Endothelial cell of umbilical vein (primary cell): Measurements from ENCODE around the gene RNASE7. TPM values are rescaled to one million over a fixed set of nuclear protein-coding genes. Genes with fewer than 3 reads are reported as not detected.

ENCODE experiments used
- BruUV-seq: library from RNA; stranded (reverse); fragments of 400-500 nt; replicated peaks from 2 replicates; lab custom pipeline; 2021; lab: Mats Ljungman, UMichigan
- CTCF ChIA-PET: fragments of 300-600, 350-600 bp; sonication (Branson Sonifier 250); formaldehyde crosslinking; loops from one replicate; lab custom pipeline; 2021; ENCODE audit warnings: antibody characterized with exemption, inconsistent platforms; lab: Charles Lee
- POLR2A ChIA-PET: fragments of 300-600, 350-600 bp; sonication (Branson Sonifier 250); formaldehyde crosslinking; loops from one replicate; lab custom pipeline; 2021; ENCODE audit warnings: antibody characterized with exemption, inconsistent platforms; lab: Charles Lee
- DNase-seq: peaks from one replicate; pipeline ENCODE4 v3.0.0-alpha.2; 2011; ENCODE audit warnings: low read depth, low spot score
- FAIRE-seq: peaks from 2 replicates; lab custom pipeline; 2011; peaks lifted over from hg19 to GRCh38; lab: Jason Lieb, UNC
- H2AFZ ChIP-seq: 2 replicates; pipeline ENCODE4 v1.6.0; 2012; ENCODE audit warnings: low read depth, low read length, control low read depth, inconsistent platforms
- H3K27ac ChIP-seq: 2 replicates; pipeline ENCODE4 v1.5.1; 2011; ENCODE audit warnings: low read depth, mild to moderate bottlenecking, control low read depth, low read length, moderate library complexity; ENCODE audit not compliant: insufficient read depth
- H3K27me3 ChIP-seq, 2 experiments: 2 replicates each; pipeline versions ENCODE4 v1.6.0 to v1.6.1; 2011; ENCODE audit warnings: low read length in 2 of 2, mixed read lengths in 1 of 2; ENCODE audit not compliant: control insufficient read depth in 2 of 2, insufficient read depth in 2 of 2
- H3K36me3 ChIP-seq, 2 experiments: 2 replicates in 1 of 2; 3 replicates in 1 of 2; pipeline ENCODE4 v1.5.1; 2011; ENCODE audit warnings: low read length in 2 of 2, mild to moderate bottlenecking in 1 of 2, moderate library complexity in 1 of 2; ENCODE audit not compliant: control insufficient read depth in 2 of 2, insufficient read depth in 2 of 2; ENCODE audit errors: extremely low read depth in 1 of 2
- H3K4me1 ChIP-seq: 3 replicates; pipeline ENCODE4 v1.5.1; 2011; ENCODE audit warnings: mild to moderate bottlenecking, low read length; ENCODE audit not compliant: control insufficient read depth, insufficient read depth; ENCODE audit errors: extremely low read depth
- H3K4me2 ChIP-seq: 2 replicates; pipeline ENCODE4 v1.6.1; 2011; ENCODE audit warnings: low read length, control low read depth, mixed read lengths; ENCODE audit not compliant: insufficient read depth
- H3K4me3 ChIP-seq, 3 experiments: fragments of 200-600 bp in 1 of 3; sonication (generic), shearing (Covaris generic) in 1 of 3; replicated peaks in 1 of 3; 2 replicates each; pipeline ENCODE4 v1.5.1; 2011 to 2016; ENCODE audit warnings: control low read depth in 3 of 3, low read length in 3 of 3, mild to moderate bottlenecking in 2 of 3, inconsistent platforms in 1 of 3, low read depth in 1 of 3, moderate library complexity in 1 of 3; ENCODE audit not compliant: insufficient read depth in 1 of 3
- H3K79me2 ChIP-seq: 2 replicates; pipeline ENCODE4 v1.6.0; 2012; ENCODE audit warnings: low read length, inconsistent platforms; ENCODE audit not compliant: control insufficient read depth, insufficient read depth
- H3K9ac ChIP-seq: replicated peaks from 2 replicates; pipeline ENCODE3; 2011; ENCODE audit warnings: low read length, control low read depth; ENCODE audit not compliant: insufficient read depth; ENCODE audit errors: extremely low read depth
- H3K9me1 ChIP-seq: replicated peaks from 3 replicates; pipeline ENCODE4 v1.6.0; 2011; ENCODE audit warnings: mild to moderate bottlenecking, low read length; ENCODE audit not compliant: control insufficient read depth, insufficient read depth; ENCODE audit errors: extremely low read depth
- H3K9me3 ChIP-seq: replicated peaks from 2 replicates; pipeline ENCODE4 v1.5.1; 2012; ENCODE audit warnings: low read length, inconsistent platforms; ENCODE audit not compliant: control insufficient read depth, insufficient read depth
- H4K20me1 ChIP-seq: replicated peaks from 2 replicates; pipeline ENCODE3; 2011; ENCODE audit warnings: mild to moderate bottlenecking, low read length; ENCODE audit not compliant: control insufficient read depth, insufficient read depth; ENCODE audit errors: extremely low read depth
- CTCF ChIP-seq, 2 donors: IDR thresholded peaks; 1 replicate in 1 of 2; 2 replicates in 1 of 2; pipeline ENCODE4 v1.5.1; 2011; ENCODE audit warnings: low read length in 2 of 2, mild to moderate bottlenecking in 2 of 2, moderate library complexity in 2 of 2, control low read depth in 1 of 2, inconsistent platforms in 1 of 2, low read depth in 1 of 2; ENCODE audit not compliant: insufficient read depth in 1 of 2; ENCODE audit errors: extremely low read depth in 1 of 2
- EZH2 ChIP-seq: IDR thresholded peaks from 2 replicates; pipeline ENCODE4 v1.6.1; 2012; ENCODE audit warnings: borderline replicate concordance, low read depth, mild to moderate bottlenecking, moderate library complexity, low read length, inconsistent platforms; ENCODE audit not compliant: severe bottlenecking
- FOS ChIP-seq: IDR thresholded peaks from 2 replicates; pipeline ENCODE4 v1.6.1; 2011; ENCODE audit warnings: mild to moderate bottlenecking, low read length, moderate library complexity, borderline replicate concordance; ENCODE audit not compliant: insufficient read depth
- GATA2 ChIP-seq: IDR thresholded peaks from 2 replicates; pipeline ENCODE4 v1.7.0; 2011; ENCODE audit warnings: low read depth, mild to moderate bottlenecking, moderate library complexity, mixed read lengths, low read length; ENCODE audit not compliant: insufficient read length, insufficient read depth
- JUN ChIP-seq: IDR thresholded peaks from 2 replicates; pipeline ENCODE4 v1.6.1; 2011; ENCODE audit warnings: borderline replicate concordance, low read depth; ENCODE audit not compliant: insufficient read length, insufficient read depth
- MAX ChIP-seq: IDR thresholded peaks from 2 replicates; pipeline ENCODE4 v1.6.1; 2011; ENCODE audit not compliant: insufficient read depth, insufficient read length
- MYC ChIP-seq: IDR thresholded peaks from one replicate; pipeline ENCODE4 v1.6.1; 2011; ENCODE audit warnings: mild to moderate bottlenecking, low read depth, low read length
- POLR2A ChIP-seq: IDR thresholded peaks from 2 replicates; pipeline ENCODE4 v1.6.1; 2012; ENCODE audit warnings: low read depth, mild to moderate bottlenecking, control low read depth, low read length
- POLR2AphosphoS5 ChIP-seq: IDR thresholded peaks from 2 replicates; pipeline ENCODE4 v1.6.1; 2012; ENCODE audit warnings: low read depth, mild to moderate bottlenecking, control low read depth, low read length, moderate library complexity; ENCODE audit not compliant: insufficient read depth
- dilution Hi-C: fragments of 300-500 bp; cut with MboI; formaldehyde crosslinking; loops from one replicate; pipeline ENCODE4 v1.15.0; 2019; ENCODE audit warnings: low sequenced_read_pairs; ENCODE audit not compliant: extremely low pct_ligation_motif_present
- intact Hi-C: fragments of 100-400 bp; cut with micrococcal nuclease; formaldehyde crosslinking; loops from one replicate; pipeline ENCODE4 v1.10.0; 2022
- polyA plus RNA-seq, 4 experiments: library from polyadenylated mRNA; depleted of rRNA in 3 of 4; stranded (reverse) in 3 of 4; unstranded in 1 of 4; fragments of >200 nt; gene quantifications; 2 replicates each; pipeline versions ENCODE4 v1.2.1 to v1.2.3, GENCODE V29; 2011 to 2012; ENCODE audit warnings: missing spikeins in 1 of 4
- total RNA-seq: library from RNA; stranded (reverse); gene quantifications from 2 replicates; pipeline ENCODE4 v1.2.3, GENCODE V29; 2021

The RNASE7 gene
- total and polyA plus RNA-seq, 2 donors (not counting 3 experiments of a cell fraction or from before 2014, with no cell fraction given) = not detected

- Histone ChIP-seq H3K9me1 (no peaks in the 10 kb centered on the region), H3K9ac (peak overlapping the region; percentile 38), H3K27ac (no peak overlapping the region), H4K20me1 (no peaks in the 10 kb centered on the region), H2AFZ (no peak overlapping the region), H3K36me3 (peaks cover 0 to 4% of the 10 kb centered on the region in 2 experiments), H3K27me3 (peaks cover 16 to 33% of the 10 kb centered on the region in 2 experiments), H3K4me2 (peak overlapping the region; percentile 24), H3K9me3 (no peaks in the 10 kb centered on the region), H3K4me1 (peaks cover 10% of the 10 kb centered on the region), H3K4me3 (no peak overlapping the region), H3K79me2 (no peaks in the 10 kb centered on the region)
- ChIA-PET POLR2A (interaction anchor here (0.6 to 1.9 kb wide), 2 partner anchors 14 to 33 kb away, joined by 4 read pairs; partner anchors contain the start of gene RNASE8), CTCF (interaction anchor here (0.6 to 3.4 kb wide), 16 partner anchors 12 to 121 kb away, joined by 3 to 49 read pairs (median 6); partner anchors contain the start of gene TMEM253)
- DNase-seq = no peak
- dilution Hi-C loops (no loop called here), intact Hi-C loops (no loop called here)
- FAIRE-seq = no peak
- no TSS peak for BruUV-seq
- no peak for TF ChIP-seq CTCF (IDR thresholded peaks at IDR 0.05; ENCODE audit: extremely low read depth in 1 of 2, insufficient read depth in 1 of 2, low read depth in 1 of 2, low read length in 2 of 2)
Measured at GRCh38 chr14:21072031-21072473, 29.9 kb downstream of the RNASE7 start.

GRCh38 chr14:21072781-21073339 is 30.7 kb downstream of the RNASE7 start:
- peaks cover 14 to 27% of the 10 kb centered on the region in 2 experiments for H3K27me3 ChIP-seq
- no peak overlapping the region for H3K4me2 ChIP-seq
- peaks cover 10% of the 10 kb centered on the region for H3K4me1 ChIP-seq
- H3K9me3 ChIP-seq = no peaks in the 10 kb centered on the region
- no peaks in the 10 kb centered on the region for H3K9me1 ChIP-seq
- H3K79me2 ChIP-seq = no peaks in the 10 kb centered on the region
- no peak overlapping the region for H3K9ac ChIP-seq
- DNase-seq = no peak
- H3K4me3 ChIP-seq = no peak overlapping the region
- CTCF ChIA-PET = interaction anchor here (1.0 to 3.4 kb wide), 5 partner anchors 20 to 58 kb away, joined by 3 to 49 read pairs (median 33); no protein-coding TSS in a partner anchor
- no peak for FAIRE-seq
- no peak overlapping the region for H2AFZ ChIP-seq
- TF ChIP-seq CTCF (IDR thresholded peaks at IDR 0.05; ENCODE audit: extremely low read depth in 1 of 2, insufficient read depth in 1 of 2, low read depth in 1 of 2, low read length in 2 of 2) = no peak
- no peak for TF ChIP-seq POLR2A
- no peak for TF ChIP-seq MAX
- no peak for TF ChIP-seq POLR2AphosphoS5
- no peak for TF ChIP-seq GATA2
- TF ChIP-seq MYC = no peak
- TF ChIP-seq JUN = no peak
- no peak for TF ChIP-seq FOS
- TF ChIP-seq EZH2 = no peak
- H3K27ac ChIP-seq = no peak overlapping the region
- H3K36me3 ChIP-seq = peaks cover 0 to 4% of the 10 kb centered on the region in 2 experiments
- no peaks in the 10 kb centered on the region for H4K20me1 ChIP-seq
- BruUV-seq = no TSS peak
- dilution Hi-C loops (no loop called here), intact Hi-C loops (no loop called here)
- POLR2A ChIA-PET = interaction anchor here (1.9 kb wide), 1 partner anchor 32 kb away, joined by 4 read pairs; no protein-coding TSS in a partner anchor
